ENCODE results near the gene FPR2.

The FPR2 gene

GRCh38 chr19:51820011-51820410, 59.0 kb downstream of the FPR2 start:
- no peak overlapping the region for H3K4me3 ChIP-seq (ENCODE audit: control insufficient read depth, low read depth, low read length)
- DNase-seq (ENCODE audit: low read depth), result no peak
- TF ChIP-seq CTCF (conservative IDR thresholded peaks at IDR 0.05; ENCODE audit: control insufficient read depth, insufficient read depth, low read depth, low read length), result no peak

All from fibroblast of mammary gland (primary cell).